Urinary bladder (tissue), 4 donors: Measurements from ENCODE around the gene KRTAP10-5. TPM values are rescaled to one million over a fixed set of nuclear protein-coding genes. Genes with fewer than 3 reads are reported as not detected.
"Not testable (repeated sequence)": the region's sequence is repeated elsewhere in the genome, so short reads cannot be mapped to it uniquely, and the experiment has no call there.

Experiments
- DNase-seq: peaks from one replicate; pipeline ENCODE4 v3.0.0-alpha.2; 2015; ENCODE audit errors: extremely low spot score
- H3K27ac ChIP-seq: one replicate; pipeline ENCODE4 v1.5.1; 2013; ENCODE audit warnings: low read depth, mild to moderate bottlenecking, moderate library complexity
- H3K36me3 ChIP-seq: one replicate; pipeline ENCODE4 v1.6.1; 2013; ENCODE audit warnings: mild to moderate bottlenecking, moderate library complexity; ENCODE audit not compliant: insufficient read depth
- H3K4me1 ChIP-seq: one replicate; pipeline ENCODE4 v1.6.1; 2013; ENCODE audit warnings: mild to moderate bottlenecking, moderate library complexity; ENCODE audit not compliant: insufficient read depth
- H3K4me3 ChIP-seq: one replicate; pipeline ENCODE4 v1.5.1; 2013; ENCODE audit warnings: low read depth, low read length
- WGBS: extraction: QIAGEN DNeasy Blood & Tissue Kit; methylation state at CpG from one replicate; pipeline ENCODE4 v1.1.7; 2013; 5-methylcytosine and 5-hydroxymethylcytosine counted together
- polyA plus RNA-seq: library from polyadenylated mRNA; stranded (reverse); fragments of 200-250 nt; gene quantifications from one replicate; pipeline ENCODE4 v1.2.3, GENCODE V29; 2013
- total RNA-seq: library from RNA; depleted of rRNA; stranded (reverse); fragments of >200 nt; gene quantifications from one replicate; pipeline ENCODE4 v1.2.3, GENCODE V29; 2014
- donor health status: healthy with polysubstance abuse.
- donor health status: healthy.

KRTAP10-5 gene
- total and polyA plus RNA-seq, 2 donors, result not detected

DNA sequence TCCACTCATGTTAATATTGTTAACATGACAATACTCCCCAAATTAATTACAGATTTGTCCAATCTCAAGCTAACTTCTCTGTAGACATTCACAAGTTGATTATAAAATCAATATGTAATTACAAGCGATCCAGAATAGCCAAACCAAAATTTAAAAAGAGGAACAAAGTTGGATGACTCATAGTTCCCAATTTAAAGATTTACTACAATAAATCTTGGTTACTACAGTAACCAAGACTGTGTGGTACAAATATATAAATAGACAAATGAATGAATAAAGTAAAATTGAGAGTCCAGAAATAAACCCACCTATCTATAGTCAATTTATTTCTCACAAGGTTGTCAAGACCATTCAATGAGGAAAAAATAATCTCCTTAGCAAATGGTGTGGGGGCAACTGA is 14.0 kb downstream of the KRTAP10-5 start:
- DNase-seq, result no peak
- Histone ChIP-seq H3K4me1 (no peaks in the 10 kb centered on the region), H3K36me3 (no peaks in the 10 kb centered on the region), H3K4me3 (no peak overlapping the region), H3K27ac (no peak overlapping the region)
- WGBS, result 66% methylated on average over 1 of the region's 1 CpG

DNA sequence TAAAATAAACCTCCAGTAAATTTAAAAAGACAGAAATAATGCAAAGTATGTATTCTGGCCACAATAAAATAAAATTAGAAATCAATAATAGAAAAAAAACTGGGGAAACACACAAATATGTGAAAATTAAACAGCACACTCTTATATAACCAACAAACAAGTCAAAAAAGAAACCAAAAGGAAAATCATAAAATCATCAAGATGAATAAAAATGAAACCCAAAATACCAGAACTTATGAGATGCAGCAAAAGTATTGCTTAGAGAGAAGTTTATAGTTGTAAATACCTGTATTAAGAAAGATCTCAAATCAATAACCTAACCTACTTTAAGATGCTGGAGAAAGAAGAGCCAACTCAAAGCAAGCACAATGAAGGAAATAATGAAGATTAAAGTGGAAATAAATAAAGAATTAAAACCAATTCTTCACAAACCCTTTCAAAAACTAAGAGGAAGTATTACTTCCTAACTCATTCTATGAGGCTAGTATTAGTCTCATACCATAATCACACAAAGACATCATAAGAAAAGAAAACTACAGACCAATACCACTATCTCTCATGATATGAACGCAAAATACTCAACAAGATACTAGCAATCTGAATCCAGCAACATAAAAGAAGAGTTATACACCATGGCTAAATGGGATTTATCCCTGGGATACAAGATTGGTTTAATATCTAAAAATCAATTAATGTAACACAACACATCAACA is 15.4 kb downstream of the KRTAP10-5 start:
- H3K4me1 ChIP-seq, result no peaks in the 10 kb centered on the region
- DNase-seq, result no peak
- 37% methylated on average over 1 of the region's 1 CpG for WGBS

DNA sequence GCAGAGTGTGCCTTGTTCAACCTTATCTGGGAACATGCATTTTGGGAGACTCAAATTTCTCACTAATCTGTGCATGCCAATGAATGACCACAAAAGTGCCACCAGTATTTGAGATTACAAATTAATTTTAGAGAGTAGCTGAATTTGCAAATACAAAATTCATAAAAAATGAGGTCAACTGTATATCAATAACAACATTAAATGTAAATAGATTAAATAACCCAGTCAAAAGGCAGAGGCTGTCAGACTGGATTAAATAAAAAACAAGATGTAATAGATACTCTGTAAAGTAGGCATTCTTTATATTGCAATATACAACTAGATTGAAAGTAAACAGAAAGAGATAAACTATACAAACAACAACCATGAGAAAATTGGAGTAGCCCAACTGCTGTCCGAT is 16.3 kb downstream of the KRTAP10-5 start:
- Histone ChIP-seq H3K36me3 (no peaks in the 10 kb centered on the region), H3K27ac (no peak overlapping the region), H3K4me1 (no peaks in the 10 kb centered on the region), H3K4me3 (no peak overlapping the region)
- no peak for DNase-seq
- WGBS, result 92% methylated on average over 1 of the region's 1 CpG

More for the DNA sequence above, 15.4 kb downstream of the KRTAP10-5 start:
- Histone ChIP-seq H3K27ac (no peak overlapping the region), H3K36me3 (no peaks in the 10 kb centered on the region), H3K4me3 (no peak overlapping the region)

DNA sequence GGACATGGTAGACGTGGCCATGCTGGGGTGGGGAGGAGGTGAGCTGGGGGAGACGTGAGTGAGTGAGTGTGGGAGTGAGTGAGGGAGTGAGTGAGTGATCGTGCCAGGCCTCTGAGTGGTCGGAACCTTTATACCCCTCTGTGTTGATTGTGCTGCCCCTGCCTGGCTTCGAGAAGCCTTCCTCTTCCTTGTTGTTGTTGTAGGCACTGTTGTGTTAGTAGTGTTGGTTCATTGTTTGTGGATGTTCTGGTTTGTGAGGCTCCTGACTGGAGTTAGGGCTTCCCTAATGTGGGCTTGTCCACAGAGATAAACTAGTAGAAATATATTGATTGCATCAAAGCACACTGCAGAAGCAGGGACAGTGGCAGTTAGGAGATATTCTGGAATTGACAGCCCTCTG is 21.7 kb downstream of the KRTAP10-5 start, which contains the start of gene KRTAP10-3:
TSS of gene KRTAP10-3 (minus strand) at position 101 of the 400 bp plus-strand sequence. CDS start at position 21, 80 bp downstream.
- WGBS, result 53% methylated on average over 5 of the region's 5 CpGs

DNA sequence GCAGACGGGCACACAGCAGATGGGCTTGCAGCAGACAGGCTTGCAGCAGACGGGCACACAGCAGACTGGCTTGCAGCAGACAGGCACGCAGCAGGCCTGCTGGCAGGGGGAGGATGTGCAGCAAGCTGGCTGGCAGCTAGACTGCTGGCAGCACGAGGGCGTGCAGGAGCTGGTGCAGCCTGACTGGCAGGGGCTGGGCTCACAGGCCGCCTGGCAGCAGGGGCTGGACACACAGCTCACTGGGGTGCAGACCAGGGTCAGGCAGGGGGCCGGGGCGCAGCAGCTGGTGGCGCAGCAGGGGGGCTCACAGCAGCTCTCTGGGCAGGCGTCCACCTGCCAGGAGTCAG is 22.1 kb downstream of the KRTAP10-5 start:
- not testable (repeated sequence) for DNase-seq, H3K27ac ChIP-seq, H3K36me3 ChIP-seq, H3K4me3 ChIP-seq, H3K4me1 ChIP-seq
- 65% methylated on average over 10 of the region's 10 CpGs for WGBS

More for the DNA sequence above, 21.7 kb downstream of the KRTAP10-5 start, which contains the start of gene KRTAP10-3:
- no peak within 1 kb of the TSS for H3K4me3 ChIP-seq
- no peak for DNase-seq
- H3K36me3 ChIP-seq, result no peaks in the 10 kb centered on the region
- no peak within 1 kb of the TSS for H3K27ac ChIP-seq
- H3K4me1 ChIP-seq, result no peaks in the 10 kb centered on the region

DNA sequence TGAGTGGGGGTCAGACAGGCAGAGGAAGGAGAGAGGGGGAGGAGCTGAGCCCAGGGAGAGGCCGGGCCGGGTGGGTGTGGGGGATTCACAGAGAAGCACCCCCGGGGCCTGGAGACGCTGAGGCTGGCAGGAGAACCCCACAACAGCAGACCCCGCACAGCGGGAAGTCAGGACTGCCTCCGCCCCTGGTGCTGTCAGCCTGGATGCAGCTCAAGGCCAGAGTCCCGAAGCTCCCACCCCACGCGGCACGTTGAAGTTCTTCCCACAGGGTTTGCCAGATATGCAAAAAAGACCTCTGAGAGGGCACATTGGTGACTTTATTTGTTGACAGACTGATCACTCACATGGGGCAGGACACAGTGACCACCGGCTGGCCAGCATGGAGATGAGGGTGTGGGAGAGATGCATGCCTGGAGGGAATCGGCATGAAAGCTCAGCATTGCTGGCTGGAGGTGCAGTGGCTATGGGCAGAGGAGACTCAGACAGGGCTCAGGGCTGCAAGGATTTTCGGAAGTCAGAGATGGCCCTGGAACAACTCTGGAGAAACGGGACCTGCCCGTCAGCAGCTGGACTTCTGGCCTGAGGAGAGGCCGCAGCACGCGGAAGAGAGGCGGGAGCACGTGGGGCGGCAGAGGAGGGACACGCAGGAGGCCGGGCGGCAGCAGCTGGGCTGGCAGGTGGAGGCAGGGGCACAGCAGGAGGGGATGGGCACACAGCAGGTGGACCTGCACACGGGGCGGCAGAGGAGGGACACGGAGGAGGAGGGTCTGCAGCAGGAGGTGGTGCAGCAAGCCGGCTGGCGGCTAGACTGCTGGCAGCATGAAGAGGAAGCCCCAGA is 22.7 kb downstream of the KRTAP10-5 start:
- H3K4me3 ChIP-seq, result no peak overlapping the region
- no peak for DNase-seq
- no peaks in the 10 kb centered on the region for H3K36me3 ChIP-seq
- no peak overlapping the region for H3K27ac ChIP-seq
- WGBS, result 47% methylated on average over 30 of the region's 30 CpGs
- H3K4me1 ChIP-seq, result no peaks in the 10 kb centered on the region

DNA sequence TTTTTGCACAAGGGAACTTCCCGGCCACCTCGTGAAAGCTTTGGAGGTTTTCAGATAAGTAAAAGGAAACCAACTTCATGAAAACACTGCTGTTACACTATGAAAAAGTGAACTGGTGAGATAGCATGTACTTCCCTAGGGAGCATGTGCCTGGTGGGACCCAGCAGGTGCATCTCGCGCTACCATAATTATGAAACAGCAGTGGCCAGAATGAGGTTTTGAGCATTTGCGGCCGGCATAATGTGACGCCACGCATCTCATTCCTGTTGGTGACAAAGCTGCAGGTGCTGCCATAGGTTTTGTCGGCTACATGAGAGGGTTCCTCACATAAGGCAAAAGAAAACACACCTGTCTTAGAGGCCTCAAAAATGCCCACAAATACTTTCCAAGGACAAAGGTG is 23.5 kb downstream of the KRTAP10-5 start:
- WGBS, result 78% methylated on average over 9 of the region's 9 CpGs
- DNase-seq, result no peak

DNA sequence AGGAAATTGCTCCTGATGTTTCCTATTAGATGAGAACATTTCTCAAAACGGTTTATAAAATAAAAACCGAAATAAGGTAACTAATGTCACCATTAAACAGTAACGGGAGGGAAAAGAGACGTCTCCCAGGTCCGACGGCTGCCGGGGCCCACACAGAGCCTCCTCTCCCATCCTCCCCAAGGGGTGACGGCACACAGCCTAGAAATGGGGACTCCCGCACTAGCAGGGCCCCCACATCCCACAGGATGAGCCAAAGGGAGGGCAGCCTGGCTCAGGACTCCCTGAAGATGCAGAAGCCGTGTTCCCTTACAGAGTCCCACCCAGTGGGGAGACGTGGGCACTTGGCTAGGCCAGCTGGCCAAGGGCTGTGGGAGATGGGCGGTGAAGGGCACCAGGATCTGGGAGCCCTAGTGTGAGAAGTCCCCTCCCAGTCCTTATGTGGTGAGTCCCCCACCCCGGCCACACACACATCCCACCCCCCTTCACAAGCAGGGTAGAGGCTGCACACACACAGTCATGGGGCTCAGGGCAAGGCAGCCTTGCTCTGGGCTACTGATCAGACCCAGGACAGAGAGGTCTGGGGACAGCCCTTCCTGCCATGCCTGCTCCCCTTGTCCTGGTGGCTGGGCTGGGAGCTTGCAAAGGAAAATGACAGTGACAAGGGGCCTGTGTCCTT is 25.1 kb downstream of the KRTAP10-5 start:
- Histone ChIP-seq H3K4me3 (no peak overlapping the region), H3K27ac (no peak overlapping the region), H3K36me3 (no peaks in the 10 kb centered on the region), H3K4me1 (no peaks in the 10 kb centered on the region)
- 70% methylated on average over 13 of the region's 13 CpGs for WGBS
- no peak for DNase-seq

More for the DNA sequence above, 23.5 kb downstream of the KRTAP10-5 start:
- Histone ChIP-seq H3K4me1 (no peaks in the 10 kb centered on the region), H3K36me3 (no peaks in the 10 kb centered on the region), H3K4me3 (no peak overlapping the region), H3K27ac (no peak overlapping the region)

DNA sequence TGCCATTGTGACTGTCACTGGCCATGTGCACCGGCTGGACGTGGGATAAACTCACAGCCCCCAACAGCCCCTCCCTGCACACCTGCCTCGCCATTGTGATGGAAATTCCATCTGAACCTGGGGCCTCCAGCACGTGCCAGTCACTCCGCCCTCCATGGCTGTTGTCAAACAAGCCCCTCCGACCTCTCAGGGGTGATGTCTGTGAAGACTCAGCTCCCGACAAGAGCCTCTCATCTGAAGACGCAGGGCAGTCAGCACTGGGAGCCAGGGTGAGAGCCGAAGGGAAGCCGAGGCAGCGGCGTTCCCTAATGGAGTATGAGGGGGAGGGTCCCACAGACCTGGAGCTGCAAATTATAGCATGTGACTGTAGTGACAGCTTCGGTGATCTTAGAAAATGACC is 27.7 kb downstream of the KRTAP10-5 start:
- no peak for DNase-seq
- WGBS, result 70% methylated on average over 13 of the region's 13 CpGs
- Histone ChIP-seq H3K4me3 (no peak overlapping the region), H3K36me3 (no peaks in the 10 kb centered on the region), H3K4me1 (no peaks in the 10 kb centered on the region), H3K27ac (no peak overlapping the region)

DNA sequence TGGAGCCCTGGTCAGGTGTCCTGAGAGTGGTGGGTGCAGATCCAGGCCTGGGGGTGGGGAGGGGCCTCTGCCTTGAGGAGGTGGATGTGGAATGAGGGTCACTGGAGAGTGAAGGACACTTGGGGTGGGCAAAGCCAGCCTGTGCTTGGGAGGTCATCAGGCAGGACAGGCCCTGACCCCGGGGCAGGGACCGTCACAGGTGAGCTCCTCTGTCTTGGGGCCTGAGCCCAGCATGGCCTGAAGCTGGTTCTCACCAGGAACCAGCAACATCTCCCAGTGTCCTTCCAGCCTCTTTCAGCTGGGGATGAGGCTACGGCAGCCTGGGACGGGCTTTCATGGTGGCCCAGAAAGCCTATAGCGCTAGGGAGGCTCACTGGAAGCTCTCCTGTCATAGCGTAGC is 28.3 kb downstream of the KRTAP10-5 start:
- H3K4me1 ChIP-seq, result no peaks in the 10 kb centered on the region
- no peak overlapping the region for H3K4me3 ChIP-seq
- 87% methylated on average over 6 of the region's 6 CpGs for WGBS
- no peaks in the 10 kb centered on the region for H3K36me3 ChIP-seq
- DNase-seq, result no peak
- no peak overlapping the region for H3K27ac ChIP-seq

DNA sequence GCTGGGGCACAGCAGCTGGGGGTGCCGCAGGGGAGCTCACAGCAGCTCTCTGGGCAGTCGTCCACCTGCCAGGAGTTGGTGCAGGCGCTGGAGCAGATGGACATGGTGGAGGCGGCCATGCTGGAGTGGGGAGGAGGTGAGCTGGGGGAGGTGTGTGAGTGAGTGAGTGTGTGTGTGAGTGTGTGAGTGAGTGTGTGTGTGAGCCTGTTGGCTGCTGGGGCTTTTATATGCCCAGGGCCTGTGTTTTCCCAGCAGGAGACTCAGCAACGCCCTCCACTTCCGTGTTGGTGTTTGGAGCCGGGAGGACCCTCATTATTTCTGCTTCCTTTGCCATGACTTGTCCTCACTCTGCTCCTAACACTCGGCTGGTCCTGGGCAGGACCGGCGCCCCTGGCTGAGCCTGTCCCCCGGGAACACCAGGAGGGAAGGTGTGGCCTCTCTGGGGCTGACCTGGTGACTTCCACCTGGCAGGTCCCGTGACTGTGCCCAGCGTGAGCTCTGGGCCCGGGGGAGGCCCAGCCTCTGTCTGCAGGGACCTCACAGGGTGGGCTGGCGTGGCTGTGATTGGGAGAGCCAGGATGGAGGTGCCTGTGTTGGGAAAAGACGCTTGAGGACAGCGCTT is 29.0 kb downstream of the KRTAP10-5 start, which contains the start of gene KRTAP10-2:
TSS of gene KRTAP10-2 (minus strand) at position 166 of the 622 bp plus-strand sequence. CDS start at position 119, 47 bp downstream.
- no peak within 1 kb of the TSS for H3K4me3 ChIP-seq
- DNase-seq, result no peak
- H3K27ac ChIP-seq, result no peak within 1 kb of the TSS
- H3K36me3 ChIP-seq, result no peaks in the 10 kb centered on the region
- no peaks in the 10 kb centered on the region for H3K4me1 ChIP-seq
- 60% methylated on average over 17 of the region's 17 CpGs for WGBS

DNA sequence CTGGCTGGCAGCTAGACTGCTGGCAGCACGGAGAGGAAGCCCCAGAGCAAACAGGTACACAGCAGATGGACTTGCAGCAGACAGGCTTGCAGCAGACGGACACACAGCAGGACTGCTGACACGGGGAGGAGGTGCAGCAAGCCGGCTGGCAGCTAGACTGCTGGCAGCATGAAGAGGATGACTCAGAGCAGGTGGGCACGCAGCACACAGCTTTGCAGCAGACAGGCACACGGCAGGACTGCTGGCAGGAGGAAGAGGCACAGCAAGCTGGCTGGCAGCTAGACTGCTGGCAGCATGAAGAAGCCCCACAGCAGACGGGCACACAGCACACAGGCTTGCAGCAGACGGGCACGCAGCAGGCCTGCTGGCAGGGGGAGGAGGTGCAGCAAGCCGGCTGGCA is 29.6 kb downstream of the KRTAP10-5 start:
- WGBS, result 63% methylated on average over 10 of the region's 10 CpGs
- Histone ChIP-seq H3K4me3 (no peak overlapping the region), H3K27ac (no peak overlapping the region), H3K36me3 (no peaks in the 10 kb centered on the region), H3K4me1 (no peaks in the 10 kb centered on the region)
- DNase-seq, result no peak

DNA sequence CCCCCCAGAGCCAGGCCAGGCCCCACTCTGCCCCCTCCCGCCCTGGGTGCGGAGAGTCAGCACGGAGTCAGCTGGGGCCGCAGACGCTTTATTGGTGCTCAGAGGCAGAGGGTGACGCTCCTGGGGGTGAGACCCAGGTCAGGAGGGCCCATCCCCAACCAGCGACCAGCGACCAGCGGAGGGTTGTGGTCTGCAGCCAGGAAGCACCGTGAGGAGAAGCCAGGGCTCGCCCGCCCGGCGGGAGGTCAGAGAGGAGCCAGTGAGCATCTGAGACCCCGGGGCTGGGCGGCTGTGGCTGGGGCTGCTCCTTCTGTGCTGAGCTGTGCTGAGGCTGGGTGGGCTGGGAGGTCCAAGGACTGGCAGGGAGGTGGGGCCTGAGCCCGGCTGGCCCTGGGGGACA is 30.1 kb downstream of the KRTAP10-5 start:
- not testable (repeated sequence) for H3K27ac ChIP-seq, H3K4me3 ChIP-seq, H3K4me1 ChIP-seq, H3K36me3 ChIP-seq, DNase-seq
- 50% methylated on average over 17 of the region's 17 CpGs for WGBS
